T-helper 1 cell treated with Interleukin-12 subunit alpha and Interleukin-12 subunit beta and Interleukin-4 antibody, amounts not matched to agents 30 ng/mL and 1 ng/mL, for 36 hours (primary cell): ENCODE data around the gene ZNF764. TPM values are rescaled to one million over a fixed set of nuclear protein-coding genes. Genes with fewer than 3 reads are reported as not detected.
"Not testable (repeated sequence)": the region's sequence is repeated elsewhere in the genome, so short reads cannot be mapped to it uniquely, and the experiment has no call there.

Experiments
- intact Hi-C: fragments of 100-400 bp; cut with micrococcal nuclease; formaldehyde crosslinking; loops from one replicate; pipeline ENCODE4 v1.15.1; 2024
- total RNA-seq: library from RNA; stranded (reverse); gene quantifications from 2 replicates; pipeline ENCODE4 v1.2.3, GENCODE V29; 2022

Gene ZNF764
- total RNA-seq, 1 donor from 2014 or later: 22.5 TPM

DNA sequence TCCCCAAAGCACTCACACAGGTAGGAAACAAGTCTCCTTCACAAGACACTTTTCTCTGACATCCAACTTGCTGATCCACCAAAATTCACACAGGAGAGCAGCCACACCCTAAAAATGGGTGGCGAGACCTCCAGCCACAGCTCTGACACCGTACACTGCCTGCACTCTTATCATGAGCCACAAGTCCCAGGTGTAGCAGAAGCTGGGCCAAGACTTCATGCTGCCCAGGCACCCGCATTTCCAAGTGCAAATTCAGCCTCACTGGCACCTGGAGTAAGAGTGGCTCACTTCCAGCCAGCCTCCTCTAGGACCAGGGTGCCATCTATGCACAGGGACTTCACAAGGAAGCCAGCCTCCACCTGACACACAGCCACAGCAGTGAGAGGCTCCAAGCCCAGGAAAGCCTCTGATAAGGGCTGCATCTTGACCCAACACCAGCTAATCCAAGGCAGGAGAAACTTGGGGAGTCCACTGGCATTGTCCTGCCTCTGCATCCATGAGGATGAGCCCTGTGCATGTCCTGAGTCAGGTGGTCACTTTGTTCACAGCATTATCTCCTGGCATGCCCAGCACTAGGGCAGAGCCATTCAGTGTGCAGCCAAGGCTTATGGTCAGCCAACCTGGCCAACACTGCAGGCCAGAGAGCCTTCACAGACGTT, 29.2 kb downstream of the ZNF764 start:
- intact Hi-C loops: loop anchor here (5.0 kb wide), 1 partner anchor 83 kb away; the partner anchor contains the start of gene ZNF689

DNA sequence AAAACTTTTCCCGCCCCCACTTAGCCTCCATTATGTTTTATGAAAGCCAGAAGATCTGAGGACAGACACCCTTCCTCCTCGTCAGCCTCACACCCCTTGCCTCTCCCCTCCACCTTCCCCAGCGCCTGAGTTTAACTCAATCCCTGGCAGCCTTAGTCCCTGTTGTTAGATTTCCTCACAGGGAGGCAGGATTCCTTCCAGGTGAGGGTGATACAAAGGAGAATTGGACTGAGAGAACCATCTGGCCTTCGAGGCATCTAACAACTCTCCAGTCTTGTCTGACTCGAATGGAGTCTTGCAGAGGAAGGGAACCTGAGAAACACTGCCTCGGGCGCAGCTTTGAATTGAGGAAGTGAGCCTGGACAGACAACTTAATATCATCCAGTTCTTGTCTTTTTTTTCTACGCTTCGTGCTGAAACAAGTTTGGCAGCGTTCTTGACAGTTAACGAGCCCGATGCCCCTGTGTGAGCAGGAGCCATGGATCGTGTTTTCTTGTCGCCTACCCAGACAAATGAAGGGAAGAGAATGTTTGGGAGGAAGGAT, 30.5 kb downstream of the ZNF764 start:
- intact Hi-C loops: loop anchor here (1.0 to 5.0 kb wide), 14 partner anchors 8 to 193 kb away; partner anchors contain the start of genes DCTPP1, FBRS, ITGAL and PRR14

- intact Hi-C loops: loop anchor here (1.0 to 5.0 kb wide), 14 partner anchors 8 to 193 kb away; partner anchors contain the start of genes DCTPP1, FBRS, ITGAL and PRR14
Measured at GRCh38 chr16:30526823-30527634, 31.1 kb downstream of the ZNF764 start.

- intact Hi-C loops: loop anchor here (2.0 to 5.0 kb wide), 6 partner anchors 53 to 173 kb away; partner anchors contain the start of genes FBRS, ITGAL, PRR14 and SRCAP
Measured at GRCh38 chr16:30526137-30526822, 31.9 kb downstream of the ZNF764 start, which contains the start of gene ZNF768. Gene ZNF768, minus strand, starts transcription at chr16:30526566. Its CDS starts 153 bp downstream, at chr16:30526413.

- intact Hi-C loops: loop anchor here (2.0 to 5.0 kb wide), 6 partner anchors 53 to 173 kb away; partner anchors contain the start of genes FBRS, ITGAL, PRR14 and SRCAP
Measured at GRCh38 chr16:30525844-30526136, 32.4 kb downstream of the ZNF764 start.

- intact Hi-C loops: loop anchor here (5.0 kb wide), 1 partner anchor 87 kb away; the partner anchor contains the start of gene ZNF689
Measured at GRCh38 chr16:30524575-30525568, 33.3 kb downstream of the ZNF764 start.

DNA sequence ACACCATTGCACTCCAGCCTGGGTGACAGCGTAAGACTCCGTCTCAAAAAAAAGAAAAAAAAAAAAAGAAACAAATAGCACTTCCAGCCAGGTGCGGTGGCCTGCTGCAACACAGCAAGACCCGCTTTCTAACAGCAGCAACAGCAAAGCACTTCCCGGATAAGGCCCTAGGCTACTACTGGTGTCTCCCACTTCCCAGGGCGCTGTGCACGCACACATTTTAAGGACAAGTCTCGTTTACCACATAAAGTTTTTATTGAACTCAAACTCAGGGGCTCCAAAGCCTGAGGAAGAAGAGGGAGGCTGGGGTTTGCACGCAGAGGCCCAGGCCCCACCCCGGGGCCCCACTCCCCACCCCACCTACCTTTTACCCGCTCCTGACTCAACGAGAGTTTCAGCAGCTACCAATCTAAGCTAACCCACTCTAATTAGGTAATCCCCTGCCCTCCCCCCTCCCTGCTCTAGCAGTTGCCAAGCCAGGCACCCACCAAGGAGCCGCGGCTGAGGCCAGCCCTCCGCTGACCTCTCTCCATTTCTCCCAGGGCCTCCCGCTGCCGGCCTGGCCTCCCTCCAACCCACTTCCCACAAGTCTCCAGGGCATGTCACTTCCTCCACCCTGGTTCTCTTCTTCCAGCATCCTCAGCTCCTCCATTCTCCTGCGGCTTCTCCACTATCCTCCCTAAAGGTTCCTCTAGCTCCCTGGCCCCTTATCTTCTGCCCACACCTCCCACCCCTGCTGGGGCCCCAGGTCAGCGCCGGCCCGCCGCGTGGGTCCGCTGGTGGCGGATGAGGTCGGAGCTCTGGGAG, 34.2 kb downstream of the ZNF764 start:
- intact Hi-C loops: no loop called here

GRCh38 chr16:30522702-30523463, 35.3 kb downstream of the ZNF764 start:
- intact Hi-C loops: not testable (repeated sequence)

DNA sequence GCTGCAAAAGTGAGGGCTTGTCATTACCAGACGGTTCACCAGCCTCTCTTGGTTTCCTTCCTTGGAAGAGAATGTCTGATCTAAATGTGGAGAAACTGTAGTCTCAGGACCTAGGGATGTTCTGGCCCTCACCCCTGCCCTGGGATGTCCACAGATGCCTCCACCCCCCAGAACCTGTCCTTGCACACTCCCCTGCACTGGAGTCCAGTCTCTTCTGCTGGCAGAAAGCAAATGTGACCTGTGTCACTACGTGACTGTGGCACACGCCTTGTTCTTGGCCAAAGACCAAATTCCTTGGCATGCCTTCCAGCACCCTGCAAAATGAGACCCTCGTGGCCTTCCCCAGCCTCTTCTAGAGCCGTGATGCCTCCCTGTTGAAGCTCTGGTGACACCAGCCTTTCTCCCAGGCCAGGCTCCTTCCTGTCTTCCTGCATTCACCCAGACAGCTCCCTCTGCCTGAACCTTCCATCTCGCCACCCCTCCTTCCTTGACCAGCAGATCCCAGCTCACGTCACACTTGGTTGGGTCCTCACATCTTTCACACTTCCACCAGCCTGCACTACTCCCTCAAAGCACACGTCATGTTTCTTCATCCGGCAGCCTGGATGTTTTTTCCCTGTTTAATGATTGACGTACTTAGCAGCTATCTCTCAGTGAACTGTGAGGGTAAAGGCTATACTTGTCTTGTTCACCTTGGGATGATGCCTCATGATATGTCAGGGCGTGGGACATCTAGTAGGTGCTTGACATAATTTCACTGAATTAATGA, 36.1 kb downstream of the ZNF764 start:
- intact Hi-C loops: no loop called here

DNA sequence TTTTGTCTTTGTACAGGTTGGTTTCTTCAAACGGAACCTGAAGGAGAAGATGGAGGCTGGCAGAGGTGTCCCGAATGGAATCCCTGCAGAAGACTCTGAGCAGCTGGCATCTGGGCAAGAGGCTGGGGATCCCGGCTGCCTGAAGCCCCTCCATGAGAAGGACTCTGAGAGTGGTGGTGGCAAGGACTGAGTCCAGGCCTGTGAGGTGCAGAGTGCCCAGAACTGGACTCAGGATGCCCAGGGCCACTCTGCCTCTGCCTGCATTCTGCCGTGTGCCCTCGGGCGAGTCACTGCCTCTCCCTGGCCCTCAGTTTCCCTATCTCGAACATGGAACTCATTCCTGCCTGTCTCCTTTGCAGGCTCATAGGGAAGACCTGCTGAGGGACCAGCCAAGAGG, 36.7 kb downstream of the ZNF764 start:
- intact Hi-C loops: no loop called here

GRCh38 chr16:30519120-30520049, 38.8 kb downstream of the ZNF764 start:
- intact Hi-C loops: loop anchor here (2.0 kb wide), 1 partner anchor 23 kb away; no protein-coding TSS in a partner anchor

DNA sequence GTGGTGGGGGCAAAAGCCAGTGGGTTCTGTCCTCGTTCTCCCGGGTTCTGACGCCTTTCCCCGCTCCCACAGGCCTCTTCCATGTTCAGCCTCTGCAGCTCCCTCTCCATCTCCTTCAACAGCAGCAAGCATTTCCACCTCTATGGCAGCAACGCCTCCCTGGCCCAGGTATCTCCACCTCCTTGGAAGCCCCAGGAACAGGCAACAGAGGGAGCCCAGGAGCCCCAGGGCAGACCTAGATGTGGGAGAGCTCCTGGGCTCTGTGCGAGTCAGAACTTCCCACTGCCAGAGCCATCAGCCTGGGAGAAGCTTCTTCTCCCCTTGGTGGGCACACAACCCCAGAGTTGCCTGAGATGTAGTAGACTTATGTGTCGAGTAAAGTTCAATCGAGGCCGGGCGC, 39.6 kb downstream of the ZNF764 start:
- intact Hi-C loops: loop anchor here (2.0 kb wide), 1 partner anchor 22 kb away; no protein-coding TSS in a partner anchor

DNA sequence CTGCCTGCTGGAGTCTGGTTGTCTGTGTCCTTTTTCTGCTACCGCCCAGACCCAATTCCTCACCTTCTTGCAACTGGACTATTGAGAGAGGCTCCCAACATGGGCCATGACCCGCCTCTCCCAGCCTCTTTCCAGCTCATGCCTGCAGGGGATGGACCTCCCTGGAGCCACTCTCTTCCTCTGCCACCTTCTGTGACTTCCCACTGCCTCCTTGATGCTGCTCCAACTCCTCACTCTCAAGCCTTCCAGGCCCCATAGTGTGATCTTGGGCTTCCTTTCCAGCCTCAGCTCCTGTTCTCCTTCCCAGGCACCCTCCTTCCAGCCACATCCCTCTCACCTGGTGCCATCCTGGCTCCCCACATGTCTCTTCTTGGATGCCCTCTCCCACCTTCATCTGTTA, 42.9 kb downstream of the ZNF764 start:
- intact Hi-C loops: no loop called here

DNA sequence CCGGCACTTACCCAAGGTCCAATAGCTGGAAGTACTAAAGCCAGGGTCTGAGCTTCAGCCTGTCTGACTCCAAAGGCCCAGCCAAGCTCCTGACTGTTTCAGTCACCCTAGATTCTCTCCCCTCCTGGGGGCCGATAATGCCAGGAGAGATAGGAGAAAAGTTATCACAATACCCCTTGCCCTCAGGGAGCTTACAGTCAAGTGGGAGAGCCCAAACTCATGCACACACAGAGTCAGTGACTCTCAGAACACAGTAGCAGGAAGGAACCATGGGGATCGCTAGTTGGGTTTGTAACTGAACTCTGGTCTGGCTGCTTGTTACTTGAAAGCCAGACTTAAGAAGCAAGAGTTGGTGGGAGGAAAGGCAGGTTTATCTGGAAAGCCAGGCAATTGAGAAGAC, 46.7 kb downstream of the ZNF764 start:
- intact Hi-C loops: no loop called here

GRCh38 chr16:30510376-30510938, 47.7 kb downstream of the ZNF764 start:
- intact Hi-C loops: no loop called here

DNA sequence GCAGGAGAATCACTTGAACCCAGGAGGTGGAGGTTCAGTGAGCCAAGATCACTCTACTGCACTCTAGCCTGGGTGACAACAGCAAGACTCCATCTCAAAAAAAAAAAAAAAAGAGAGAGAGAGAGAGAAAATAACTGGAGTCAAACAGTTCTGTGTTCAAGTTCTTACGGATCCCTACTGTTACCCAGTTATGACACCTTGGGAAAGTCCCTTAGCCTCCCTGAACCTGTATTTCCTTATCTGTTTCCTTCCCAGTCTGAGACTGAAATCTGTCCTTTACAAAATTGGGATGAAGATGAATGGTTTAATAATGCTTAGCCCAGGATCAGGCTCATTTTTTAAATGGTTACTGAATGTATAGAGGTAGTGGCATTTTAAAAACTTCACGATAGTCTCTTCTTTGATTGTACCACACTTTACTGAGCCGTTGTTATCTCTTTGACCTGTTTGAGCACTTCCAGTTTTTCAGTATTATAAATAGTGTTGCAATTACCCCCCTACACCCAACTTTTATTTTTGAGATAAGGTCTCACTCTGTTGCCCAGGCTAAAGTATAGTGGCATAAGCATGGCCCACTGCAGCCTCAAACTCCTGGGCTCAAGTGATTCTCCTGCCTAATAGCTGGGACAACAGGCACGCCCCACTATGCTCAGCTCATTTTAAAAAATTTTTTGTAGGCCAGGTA, 49.0 kb downstream of the ZNF764 start:
- intact Hi-C loops: no loop called here
